ENCODE measurements around the gene PILRA.
A peak's percentile ranks its signal among the peaks of the same experiment; 100 is the strongest.

PILRA gene

GRCh38 chr7:100413889-100414288 is 40.6 kb downstream of the PILRA start:
- no peak for DNase-seq

GRCh38 chr7:100415448-100415847 is 42.2 kb downstream of the PILRA start:
- no peak for DNase-seq

- DNase-seq: no peak
These were observed 45.8 kb downstream of the PILRA start for GRCh38 chr7:100418930-100419659.

- DNase-seq: no peak
These were observed 46.5 kb downstream of the PILRA start for GRCh38 chr7:100419660-100420226.

- no peak for DNase-seq
These were observed 50.0 kb downstream of the PILRA start for GRCh38 chr7:100423315-100423714.

- DNase-seq: no peak
These were observed 52.1 kb downstream of the PILRA start for GRCh38 chr7:100425347-100425746.

GRCh38 chr7:100426516-100426915 is 53.2 kb downstream of the PILRA start:
- DNase-seq: no peak

GRCh38 chr7:100427762-100428198 is 54.5 kb downstream of the PILRA start:
- DNase-seq: no peak

- peak; percentile 96 for DNase-seq
These were observed 55.1 kb downstream of the PILRA start, which contains the start of gene ZCWPW1 for GRCh38 chr7:100428199-100428966. TSS of gene ZCWPW1 (minus strand) at chr7:100428703. CDS start at chr7:100420649, 8,054 bp downstream.

GRCh38 chr7:100428967-100429636 is 55.8 kb downstream of the PILRA start:
- DNase-seq: peak; percentile 100

- DNase-seq: peak; percentile 95
These were observed 56.6 kb downstream of the PILRA start, which contains the start of gene MEPCE for GRCh38 chr7:100429637-100430492. TSS of gene MEPCE (plus strand) at chr7:100429831. CDS start at chr7:100430019, 188 bp downstream.

- peak; percentile 36 for DNase-seq
These were observed 57.4 kb downstream of the PILRA start for GRCh38 chr7:100430493-100431285.

GRCh38 chr7:100431286-100431735 is 58.0 kb downstream of the PILRA start:
- no peak for DNase-seq

GRCh38 chr7:100432053-100432452 is 58.8 kb downstream of the PILRA start:
- DNase-seq: no peak

- DNase-seq: no peak
These were observed 59.5 kb downstream of the PILRA start for GRCh38 chr7:100432621-100433275.

- no peak for DNase-seq
These were observed 59.9 kb downstream of the PILRA start for GRCh38 chr7:100433276-100433591.

GRCh38 chr7:100433592-100434296 is 60.5 kb downstream of the PILRA start:
- no peak for DNase-seq

GRCh38 chr7:100434297-100435144 is 61.2 kb downstream of the PILRA start:
- DNase-seq: no peak
